Subcutaneous abdominal adipose tissue (tissue), 5 donors: ENCODE results near the gene JAKMIP3.

Experiments
- H3K27ac ChIP-seq: one replicate; pipeline ENCODE4 v1.7.0; 2013; ENCODE audit warnings: low read depth, mild to moderate bottlenecking, inconsistent platforms, low read length, moderate library complexity
- H3K27me3 ChIP-seq, 5 donors: one replicate each; pipeline ENCODE4 v1.7.0; 2013; ENCODE audit warnings: low read length in 5 of 5, inconsistent platforms in 1 of 5; ENCODE audit not compliant: control insufficient read depth in 5 of 5, insufficient read depth in 4 of 5
- H3K36me3 ChIP-seq, 5 donors: one replicate each; pipeline ENCODE4 v1.7.0; 2013; ENCODE audit warnings: low read length in 5 of 5; ENCODE audit not compliant: control insufficient read depth in 5 of 5, insufficient read depth in 5 of 5
- H3K4me1 ChIP-seq, 5 donors: one replicate each; pipeline ENCODE4 v1.7.0; 2013; ENCODE audit warnings: low read length in 5 of 5, mild to moderate bottlenecking in 3 of 5, moderate library complexity in 1 of 5; ENCODE audit not compliant: control insufficient read depth in 5 of 5, insufficient read depth in 5 of 5
- H3K4me3 ChIP-seq, 5 donors: one replicate each; pipeline ENCODE4 v1.7.0; 2013; ENCODE audit warnings: low read length in 5 of 5, low read depth in 1 of 5
- H3K9ac ChIP-seq, 5 donors: one replicate each; pipeline ENCODE4 v1.7.0; 2013; ENCODE audit warnings: low read length in 5 of 5, mild to moderate bottlenecking in 4 of 5, moderate library complexity in 3 of 5
- H3K9me3 ChIP-seq, 5 donors: one replicate each; pipeline ENCODE4 v1.7.0; 2013; ENCODE audit warnings: low read length in 5 of 5; ENCODE audit not compliant: control insufficient read depth in 5 of 5
- donor health status: healthy.
- donor health status: healthy.
- donor health status: healthy.
- donor health status: healthy.
- donor health status: healthy.

Gene JAKMIP3

DNA sequence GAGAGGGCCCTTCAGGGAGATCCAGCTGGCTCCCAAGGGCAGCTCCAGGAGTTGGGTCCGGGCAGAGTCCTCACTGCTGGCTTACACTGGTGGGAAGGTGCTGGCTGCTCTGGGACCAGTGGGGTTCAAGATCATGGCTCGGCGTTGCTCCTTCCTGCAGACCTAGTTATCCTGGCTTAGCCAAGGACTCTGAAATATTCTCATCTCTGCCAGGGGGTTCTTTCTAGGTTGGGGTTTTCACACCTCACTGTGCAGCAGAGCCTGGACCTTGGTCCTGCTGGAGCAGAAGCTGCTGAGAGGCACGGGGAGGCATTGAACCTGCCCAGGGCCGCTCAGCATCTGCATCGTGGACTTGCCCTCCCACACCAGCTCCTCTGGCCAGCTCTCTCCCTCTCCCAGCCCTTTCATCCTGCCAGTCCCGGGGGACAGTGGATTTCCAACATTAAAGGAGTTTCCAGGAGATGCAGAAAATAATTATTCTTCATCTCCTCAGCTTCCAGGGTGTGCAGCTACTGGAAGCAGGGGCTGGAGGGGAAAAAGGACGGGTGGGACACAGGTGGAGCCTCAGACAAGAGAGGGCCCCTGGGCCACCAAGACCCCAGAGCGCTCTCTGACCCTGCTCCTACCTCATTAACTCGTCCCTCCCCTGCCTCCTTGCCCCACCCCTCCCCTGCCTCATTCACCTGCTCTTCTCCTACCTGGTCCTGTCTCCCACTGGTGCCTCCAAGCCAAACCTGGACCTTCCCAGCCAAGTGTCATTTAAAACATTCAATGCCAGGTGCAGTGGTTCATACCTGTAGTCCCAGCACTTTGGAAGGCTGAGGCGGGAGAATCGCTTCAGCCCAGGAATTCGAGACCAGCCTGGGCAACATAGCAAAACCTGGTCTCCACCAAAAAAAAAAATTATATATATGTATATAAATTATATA, 42.5 kb downstream of the JAKMIP3 start:
- H3K9ac ChIP-seq: no peak overlapping the region
- H3K9me3 ChIP-seq: no peaks in the 10 kb centered on the region
- H3K4me3 ChIP-seq: no peak overlapping the region
- no peak overlapping the region for H3K27ac ChIP-seq
- H3K36me3 ChIP-seq: no peaks in the 10 kb centered on the region
- H3K4me1 ChIP-seq: peaks cover 0 to 10% (median 10%) of the 10 kb centered on the region in 5 donors
- no peaks in the 10 kb centered on the region for H3K27me3 ChIP-seq

DNA sequence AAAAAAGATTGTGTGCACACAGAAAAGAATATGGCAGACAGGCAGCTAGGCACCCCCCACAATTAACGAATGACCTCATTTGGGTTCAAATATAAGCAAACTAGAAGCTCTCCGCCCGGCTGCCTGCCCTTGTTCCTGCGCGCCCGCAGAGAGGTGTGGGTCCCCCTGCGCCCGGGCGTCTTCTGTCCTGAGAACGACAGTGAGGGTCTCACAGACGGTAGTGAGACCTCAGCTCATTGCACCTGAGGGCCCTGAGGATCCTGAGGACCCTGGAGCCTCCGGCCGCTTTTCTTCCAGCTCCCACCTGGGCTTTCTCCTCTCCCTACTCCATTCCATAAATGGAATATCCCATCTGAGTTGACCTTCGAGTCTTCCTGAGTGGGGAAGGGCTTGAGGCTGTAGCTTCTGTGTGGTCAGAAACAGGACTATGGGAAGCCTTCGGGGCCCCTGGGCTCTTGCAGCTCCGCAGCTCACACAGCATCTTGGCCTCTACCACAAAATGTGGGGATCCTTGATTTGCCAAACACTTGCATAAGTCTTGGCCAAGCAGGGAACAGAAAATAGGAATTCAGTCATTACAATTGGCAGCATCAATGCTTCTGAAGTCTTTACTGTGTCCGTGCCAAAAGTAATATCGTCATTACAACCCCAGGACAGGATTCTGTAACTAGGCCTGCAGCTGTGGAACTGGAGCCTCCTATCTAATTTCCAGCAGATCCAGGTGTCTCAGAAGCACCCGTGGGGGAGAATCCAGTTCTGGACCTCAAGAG, 43.8 kb downstream of the JAKMIP3 start:
- H3K9ac ChIP-seq: no peak overlapping the region
- H3K4me1 ChIP-seq: peaks cover 0 to 10% (median 10%) of the 10 kb centered on the region in 5 donors
- H3K27ac ChIP-seq: no peak overlapping the region
- no peaks in the 10 kb centered on the region for H3K36me3 ChIP-seq
- no peaks in the 10 kb centered on the region for H3K9me3 ChIP-seq
- no peak overlapping the region for H3K4me3 ChIP-seq
- H3K27me3 ChIP-seq: no peaks in the 10 kb centered on the region

GRCh38 chr10:132110111-132110521, 44.4 kb downstream of the JAKMIP3 start:
- Histone ChIP-seq H3K9ac (no peak overlapping the region), H3K27me3 (no peaks in the 10 kb centered on the region), H3K9me3 (no peaks in the 10 kb centered on the region), H3K36me3 (no peaks in the 10 kb centered on the region), H3K27ac (no peak overlapping the region), H3K4me1 (peaks cover 0 to 10% (median 10%) of the 10 kb centered on the region in 5 donors), H3K4me3 (no peak overlapping the region)

GRCh38 chr10:132110713-132111112, 45.0 kb downstream of the JAKMIP3 start:
- H3K9ac ChIP-seq: no peak overlapping the region
- H3K4me1 ChIP-seq: peaks cover 0 to 10% (median 10%) of the 10 kb centered on the region in 5 donors
- no peaks in the 10 kb centered on the region for H3K9me3 ChIP-seq
- no peaks in the 10 kb centered on the region for H3K27me3 ChIP-seq
- no peak overlapping the region for H3K4me3 ChIP-seq
- no peaks in the 10 kb centered on the region for H3K36me3 ChIP-seq
- H3K27ac ChIP-seq: no peak overlapping the region

- no peaks in the 10 kb centered on the region for H3K36me3 ChIP-seq
- H3K4me1 ChIP-seq: peaks cover 0 to 10% (median 10%) of the 10 kb centered on the region in 5 donors
- H3K27me3 ChIP-seq: no peaks in the 10 kb centered on the region
- no peak overlapping the region for H3K4me3 ChIP-seq
- no peaks in the 10 kb centered on the region for H3K9me3 ChIP-seq
- H3K27ac ChIP-seq: no peak overlapping the region
- no peak overlapping the region for H3K9ac ChIP-seq
Measured at GRCh38 chr10:132111121-132111731, 45.5 kb downstream of the JAKMIP3 start.

GRCh38 chr10:132111871-132112341, 46.2 kb downstream of the JAKMIP3 start:
- no peak overlapping the region for H3K4me3 ChIP-seq
- peaks cover 0 to 10% (median 10%) of the 10 kb centered on the region in 5 donors for H3K4me1 ChIP-seq
- no peaks in the 10 kb centered on the region for H3K9me3 ChIP-seq
- H3K27ac ChIP-seq: no peak overlapping the region
- H3K9ac ChIP-seq: no peak overlapping the region
- no peaks in the 10 kb centered on the region for H3K36me3 ChIP-seq
- no peaks in the 10 kb centered on the region for H3K27me3 ChIP-seq

- H3K9ac ChIP-seq: no peak overlapping the region
- H3K4me3 ChIP-seq: no peak overlapping the region
- no peaks in the 10 kb centered on the region for H3K9me3 ChIP-seq
- peaks cover 0 to 3% (median 0%) of the 10 kb centered on the region in 5 donors for H3K36me3 ChIP-seq
- no peaks in the 10 kb centered on the region for H3K27me3 ChIP-seq
- H3K27ac ChIP-seq: no peak overlapping the region
- H3K4me1 ChIP-seq: peaks cover 0 to 10% (median 10%) of the 10 kb centered on the region in 5 donors
Measured at GRCh38 chr10:132112611-132113010, 46.9 kb downstream of the JAKMIP3 start.

DNA sequence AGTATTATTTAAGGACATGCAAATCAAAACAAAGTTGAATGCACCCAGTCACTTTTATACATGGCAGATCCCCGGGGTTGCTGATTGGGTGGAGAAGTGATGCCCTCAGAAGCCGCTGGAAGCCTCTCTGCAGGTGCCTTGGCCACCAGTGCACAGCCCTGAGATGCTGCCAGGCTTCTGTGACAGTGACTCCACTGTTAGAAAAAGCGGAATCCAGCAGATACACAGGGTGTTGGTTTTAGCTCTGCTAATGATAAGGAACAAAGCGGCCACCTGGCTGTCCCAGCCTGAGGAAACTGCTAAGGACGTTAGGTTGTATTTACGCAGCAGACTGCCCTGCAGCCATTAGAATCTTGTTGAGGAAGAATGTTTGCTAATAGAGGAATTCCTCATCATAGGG, 47.5 kb downstream of the JAKMIP3 start:
- H3K4me3 ChIP-seq: no peak overlapping the region
- H3K36me3 ChIP-seq: peaks cover 0 to 3% (median 0%) of the 10 kb centered on the region in 5 donors
- H3K27ac ChIP-seq: no peak overlapping the region
- no peak overlapping the region for H3K9ac ChIP-seq
- no peaks in the 10 kb centered on the region for H3K9me3 ChIP-seq
- H3K27me3 ChIP-seq: no peaks in the 10 kb centered on the region
- peaks cover 0 to 10% (median 10%) of the 10 kb centered on the region in 5 donors for H3K4me1 ChIP-seq

- H3K9me3 ChIP-seq: no peaks in the 10 kb centered on the region
- no peak overlapping the region for H3K9ac ChIP-seq
- H3K27me3 ChIP-seq: no peaks in the 10 kb centered on the region
- no peak overlapping the region for H3K4me3 ChIP-seq
- H3K27ac ChIP-seq: no peak overlapping the region
- H3K36me3 ChIP-seq: peaks cover 0 to 3% (median 0%) of the 10 kb centered on the region in 5 donors
- peaks cover 0 to 10% (median 10%) of the 10 kb centered on the region in 5 donors for H3K4me1 ChIP-seq
Measured at GRCh38 chr10:132113766-132114365, 48.1 kb downstream of the JAKMIP3 start.
